Lung (tissue), 12 donors: Measurements from ENCODE around the gene DCD. TPM values are rescaled to one million over a fixed set of nuclear protein-coding genes. Genes with fewer than 3 reads are reported as not detected.

ENCODE experiments used
- ATAC-seq: fragments of 200-7000 bp; cut with Tn5 transposase; one replicate; pipeline ENCODE4 v1.9.1; 2020; ENCODE audit warnings: moderate number of reproducible peaks; ENCODE audit not compliant: insufficient read depth, low FRiP score
- DNase-seq, 3 donors: peaks; one replicate each; pipeline ENCODE4 v3.0.0-alpha.2; 2013 to 2017
- H3K27ac ChIP-seq, 2 donors: one replicate each; pipeline ENCODE4 v1.5.1; 2013; ENCODE audit warnings: mild to moderate bottlenecking in 2 of 2, moderate library complexity in 2 of 2, control low read depth in 1 of 2, inconsistent platforms in 1 of 2, low read depth in 1 of 2, low read length in 1 of 2
- H3K27me3 ChIP-seq, 3 donors: one replicate each; pipeline ENCODE4 v1.5.1; 2013; ENCODE audit warnings: low read length in 2 of 3; ENCODE audit not compliant: control insufficient read depth in 3 of 3, insufficient read depth in 3 of 3
- H3K36me3 ChIP-seq, 4 donors: one replicate each; pipeline ENCODE4 v1.5.1; 2013; ENCODE audit warnings: low read length in 4 of 4, mild to moderate bottlenecking in 1 of 4, moderate library complexity in 1 of 4; ENCODE audit not compliant: control insufficient read depth in 4 of 4, insufficient read depth in 4 of 4
- H3K4me1 ChIP-seq, 5 donors: one replicate each; pipeline ENCODE4 v1.5.1; 2013; ENCODE audit warnings: low read length in 5 of 5, mild to moderate bottlenecking in 2 of 5, moderate library complexity in 1 of 5; ENCODE audit not compliant: control insufficient read depth in 5 of 5, insufficient read depth in 5 of 5
- H3K4me3 ChIP-seq: one replicate; pipeline ENCODE4 v1.5.1; 2013; ENCODE audit warnings: mild to moderate bottlenecking, control low read depth, moderate library complexity
- H3K9ac ChIP-seq, 2 donors: one replicate each; pipeline ENCODE4 v1.5.1; 2013; ENCODE audit warnings: low read length in 2 of 2, control low read depth in 1 of 2; ENCODE audit not compliant: insufficient read depth in 1 of 2
- H3K9me3 ChIP-seq, 4 donors: one replicate each; pipeline ENCODE4 v1.5.1; 2013; ENCODE audit warnings: low read length in 3 of 4, mild to moderate bottlenecking in 1 of 4, moderate library complexity in 1 of 4; ENCODE audit not compliant: control insufficient read depth in 4 of 4, insufficient read depth in 3 of 4
- CTCF ChIP-seq: IDR thresholded peaks from 2 replicates; pipeline ENCODE4 v1.5.1; 2012; ENCODE audit warnings: mild to moderate bottlenecking; ENCODE audit errors: control extremely low read depth, extremely low read depth
- WGBS, 2 donors: extraction: QIAGEN DNeasy Blood & Tissue Kit; methylation state at CpG; one replicate each; pipeline ENCODE4 v1.1.7; 2013; 5-methylcytosine and 5-hydroxymethylcytosine counted together
- polyA plus RNA-seq, 2 donors: library from polyadenylated mRNA; stranded (reverse); fragments of 200-250 nt; gene quantifications; one replicate each; pipeline ENCODE4 v1.2.1, GENCODE V29; 2013
- total RNA-seq, 2 donors: library from RNA; depleted of rRNA in 1 of 2; stranded (reverse); fragments of >200 nt in 1 of 2; gene quantifications; one replicate each; pipeline ENCODE4 v1.2.1, GENCODE V29; 2014 to 2021
- donor health status: control.
- donor health status: control.
- donor health status: Bipolar disorder and iron deficiency.
- donor health status: healthy.
- donor health status: DM: yes; HTN: yes; CAD: no.

DCD gene
- total and polyA plus RNA-seq, 4 donors, result not detected

DNA sequence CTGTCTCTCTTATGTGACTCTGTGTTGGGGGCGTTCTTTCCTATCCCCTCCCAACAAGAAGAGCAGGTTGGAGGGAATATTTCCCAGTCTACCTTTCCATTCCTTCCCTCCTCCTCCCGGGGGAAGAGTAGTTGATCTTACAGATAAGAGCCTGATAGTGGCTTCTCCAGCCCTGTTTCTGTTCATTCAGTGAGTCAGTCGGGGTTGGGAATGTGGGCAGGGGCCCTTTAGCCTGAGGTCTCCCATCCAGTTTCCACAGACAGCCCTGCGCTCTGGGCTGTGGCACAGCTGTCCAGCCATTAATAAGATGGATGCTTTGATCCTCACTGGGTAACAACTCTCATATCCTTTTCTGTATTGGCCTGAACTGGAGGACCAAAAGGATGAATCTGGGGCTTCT lies 41.6 kb downstream of the DCD start:
- WGBS, 2 donors, result 35 to 65% methylated on average over 4 of the region's 4 CpGs

DNA sequence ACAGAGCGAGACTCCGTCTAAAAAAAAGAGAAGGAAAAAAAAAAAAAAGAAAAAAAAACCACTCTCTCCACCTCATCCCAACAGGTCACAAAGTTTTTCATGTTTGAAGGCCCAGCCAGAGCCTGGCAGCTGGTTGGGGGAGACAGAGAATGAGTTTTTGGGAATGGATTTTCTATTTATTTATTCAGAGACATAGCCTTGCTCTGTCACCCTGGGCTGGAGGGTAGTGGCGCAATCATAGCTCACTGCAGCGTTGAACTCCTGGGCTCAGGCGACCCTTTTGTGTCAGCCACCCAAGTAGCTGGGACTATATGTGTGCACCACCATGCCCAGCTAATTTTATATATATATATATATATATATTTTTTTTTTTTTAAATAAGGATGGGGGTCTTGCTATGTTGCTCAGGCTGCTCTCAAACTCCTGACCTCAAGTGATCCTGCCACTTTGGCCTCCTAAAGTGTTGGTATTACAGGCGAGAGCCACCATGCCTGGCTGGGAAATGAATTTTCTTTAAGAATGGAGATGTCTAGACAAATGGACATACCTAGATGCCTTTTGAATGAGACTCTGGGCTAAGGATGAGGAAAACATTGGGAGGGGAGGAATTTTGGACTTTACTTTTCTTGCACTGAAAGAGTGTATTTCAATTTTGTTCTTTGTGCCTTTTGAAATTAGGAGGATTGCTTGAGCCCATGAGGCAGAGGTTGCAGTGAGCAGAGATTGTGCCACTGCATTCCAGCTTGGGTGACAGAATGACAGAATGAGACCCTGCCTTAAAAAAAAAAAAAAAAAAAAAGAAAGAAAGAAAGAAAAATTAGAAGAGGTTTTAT lies 42.8 kb downstream of the DCD start:
- ATAC-seq, result no peak
- no peaks in the 10 kb centered on the region for H3K36me3 ChIP-seq
- H3K9ac ChIP-seq, result no peak overlapping the region
- H3K9me3 ChIP-seq, result no peaks in the 10 kb centered on the region
- 70 to 84% methylated on average over 6 of the region's 6 CpGs for WGBS, 2 donors
- H3K27me3 ChIP-seq, result peaks cover 0 to 2% (median 0%) of the 10 kb centered on the region in 3 donors
- H3K4me1 ChIP-seq, result no peaks in the 10 kb centered on the region
- no peak for TF ChIP-seq CTCF
- H3K27ac ChIP-seq, result no peak overlapping the region
- DNase-seq, result no peak
- H3K4me3 ChIP-seq, result no peak overlapping the region

More for the DNA sequence above, 41.6 kb downstream of the DCD start:
- H3K9me3 ChIP-seq, result no peaks in the 10 kb centered on the region
- H3K9ac ChIP-seq, result no peak overlapping the region
- H3K4me3 ChIP-seq, result no peak overlapping the region
- H3K27me3 ChIP-seq, result peaks cover 0 to 2% (median 0%) of the 10 kb centered on the region in 3 donors
- no peak for TF ChIP-seq CTCF
- DNase-seq (no peak), ATAC-seq (no peak)
- H3K4me1 ChIP-seq, result no peaks in the 10 kb centered on the region
- no peaks in the 10 kb centered on the region for H3K36me3 ChIP-seq
- H3K27ac ChIP-seq, result no peak overlapping the region

- Histone ChIP-seq H3K9me3 (no peaks in the 10 kb centered on the region), H3K27ac (no peak overlapping the region), H3K36me3 (no peaks in the 10 kb centered on the region), H3K27me3 (peaks cover 0 to 2% (median 0%) of the 10 kb centered on the region in 3 donors), H3K4me1 (no peaks in the 10 kb centered on the region), H3K4me3 (no peak overlapping the region), H3K9ac (no peak overlapping the region)
- DNase-seq (no peak), ATAC-seq (no peak)
- TF ChIP-seq CTCF, result no peak
- 90 to 97% methylated on average over 4 of the region's 4 CpGs for WGBS, 2 donors
Observed at GRCh38 chr12:54604436-54604835, 43.7 kb downstream of the DCD start.
